Measurements from ENCODE around the gene MPZL3.

MPZL3 gene

DNA sequence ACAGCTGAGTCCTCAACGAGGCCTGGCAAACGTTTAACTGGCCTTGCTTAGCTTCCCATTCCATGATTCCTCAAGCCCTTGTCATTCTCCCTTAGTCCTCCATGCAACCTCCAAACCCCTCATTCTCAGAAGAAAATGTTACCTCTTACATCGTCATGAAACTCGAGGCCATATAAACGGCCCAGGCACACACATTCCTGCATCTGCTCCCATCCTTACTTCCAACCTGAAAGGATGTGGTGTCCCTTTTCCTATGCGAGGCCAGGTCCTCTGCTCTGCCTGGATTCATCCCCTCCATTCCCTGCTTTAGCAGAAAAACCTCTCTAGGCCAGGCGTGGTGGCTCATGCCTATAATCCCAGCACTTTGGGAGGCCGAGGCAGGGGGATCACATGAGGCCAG is 9.0 kb downstream of the MPZL3 start:
- no peaks in the 10 kb centered on the region for H3K9me3 ChIP-seq (ENCODE audit: insufficient read depth, low read depth, low read length)
- H3K4me1 ChIP-seq (ENCODE audit: insufficient read depth, low read length) = 0 out of 2 replicates have a peak, but pooled peaks cover 8% of the 10 kb centered on the region
- H3K36me3 ChIP-seq (ENCODE audit: insufficient read depth, low read length) = no peaks in the 10 kb centered on the region
- 75% methylated on average over 7 of the region's 8 CpGs for WGBS
- no peak overlapping the region for H3K27ac ChIP-seq (ENCODE audit: low read depth, low read length)
- H3K4me3 ChIP-seq (ENCODE audit: low read length) = no peak overlapping the region
- H3K9ac ChIP-seq (ENCODE audit: low read depth, low read length) = no peak overlapping the region
- H3K27me3 ChIP-seq (ENCODE audit: insufficient read depth, low read length) = peaks cover 28% of the 10 kb centered on the region

GRCh38 chr11:118241764-118242098 is 10.4 kb downstream of the MPZL3 start:
- peaks cover 15% of the 10 kb centered on the region for H3K27me3 ChIP-seq (ENCODE audit: insufficient read depth, low read length)
- H3K36me3 ChIP-seq (ENCODE audit: insufficient read depth, low read length) = no peaks in the 10 kb centered on the region
- no peak overlapping the region for H3K9ac ChIP-seq (ENCODE audit: low read depth, low read length)
- H3K4me1 ChIP-seq (ENCODE audit: insufficient read depth, low read length) = 0 out of 2 replicates have a peak, but pooled peaks cover 8% of the 10 kb centered on the region
- no peak overlapping the region for H3K27ac ChIP-seq (ENCODE audit: low read depth, low read length)
- no peaks in the 10 kb centered on the region for H3K9me3 ChIP-seq (ENCODE audit: insufficient read depth, low read depth, low read length)
- WGBS = 82% methylated on average over 1 of the region's 1 CpG
- no peak overlapping the region for H3K4me3 ChIP-seq (ENCODE audit: low read length)

GRCh38 chr11:118240999-118241763 is 11.0 kb downstream of the MPZL3 start:
- 92% methylated on average over 9 of the region's 9 CpGs for WGBS
- Histone ChIP-seq H3K9me3 (ENCODE audit: insufficient read depth, low read depth, low read length) (no peaks in the 10 kb centered on the region), H3K27ac (ENCODE audit: low read depth, low read length) (no peak overlapping the region), H3K27me3 (ENCODE audit: insufficient read depth, low read length) (peaks cover 13% of the 10 kb centered on the region), H3K4me3 (ENCODE audit: low read length) (no peak overlapping the region), H3K4me1 (ENCODE audit: insufficient read depth, low read length) (0 out of 2 replicates have a peak, but pooled peaks cover 8% of the 10 kb centered on the region), H3K36me3 (ENCODE audit: insufficient read depth, low read length) (no peaks in the 10 kb centered on the region), H3K9ac (ENCODE audit: low read depth, low read length) (no peak overlapping the region)

DNA sequence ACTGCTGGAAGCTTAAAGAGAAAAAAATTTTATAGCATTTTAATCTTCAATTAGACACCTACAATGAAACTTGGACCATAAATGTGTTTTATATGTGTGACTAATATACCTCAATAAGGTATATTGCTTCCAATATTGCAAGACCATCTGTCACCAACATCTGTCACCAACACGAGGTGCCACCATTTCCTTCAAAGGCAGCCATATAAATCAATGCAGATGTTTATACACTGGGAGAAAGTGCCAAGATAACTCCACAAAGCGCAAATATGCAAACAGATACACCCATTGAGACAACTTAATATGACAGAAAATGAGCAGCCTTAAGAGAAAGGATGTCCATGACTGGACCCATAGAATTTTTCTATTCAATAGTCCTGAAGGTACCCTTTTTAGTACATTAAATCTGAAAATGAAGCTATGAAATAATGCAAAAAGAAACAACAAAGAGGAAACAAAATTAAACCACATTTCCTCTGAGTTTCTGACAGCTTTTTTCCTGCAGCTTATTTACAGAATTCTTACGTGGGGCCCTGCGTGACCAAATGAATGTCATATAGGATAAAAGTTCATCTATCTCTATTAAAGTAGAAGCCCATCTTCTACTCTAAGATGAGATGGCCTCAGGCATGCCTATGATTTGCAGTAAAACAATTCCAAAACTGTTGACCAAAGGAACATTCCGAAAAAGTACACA is 12.5 kb downstream of the MPZL3 start:
- H3K4me1 ChIP-seq (ENCODE audit: insufficient read depth, low read length) = 0 out of 2 replicates have a peak, but pooled peaks cover 8% of the 10 kb centered on the region

DNA sequence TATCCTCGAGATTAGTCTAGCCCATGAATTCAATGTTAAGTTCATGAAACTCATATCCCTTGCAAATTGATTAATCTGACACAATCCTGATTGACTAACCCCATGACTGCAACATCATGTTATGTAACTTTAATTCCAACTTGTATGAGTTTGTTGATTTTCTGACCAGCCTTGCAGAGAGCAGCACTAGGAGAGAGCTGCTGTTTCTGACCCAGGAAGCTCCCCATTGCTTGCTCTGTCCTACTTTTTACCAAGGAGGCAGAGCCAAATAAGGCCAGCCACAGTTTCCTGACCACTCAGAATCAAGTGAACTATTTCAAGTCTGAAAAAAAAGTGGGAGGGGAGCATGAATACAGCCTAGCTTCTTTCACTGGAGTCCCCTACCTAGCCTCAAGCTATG is 13.2 kb downstream of the MPZL3 start:
- Histone ChIP-seq H3K27me3 (ENCODE audit: insufficient read depth, low read length) (no peaks in the 10 kb centered on the region), H3K4me3 (ENCODE audit: low read length) (no peak overlapping the region), H3K9me3 (ENCODE audit: insufficient read depth, low read depth, low read length) (no peaks in the 10 kb centered on the region), H3K27ac (ENCODE audit: low read depth, low read length) (no peak overlapping the region), H3K36me3 (ENCODE audit: insufficient read depth, low read length) (no peaks in the 10 kb centered on the region), H3K4me1 (ENCODE audit: insufficient read depth, low read length) (0 out of 2 replicates have a peak, but pooled peaks cover 8% of the 10 kb centered on the region), H3K9ac (ENCODE audit: low read depth, low read length) (no peak overlapping the region)
- WGBS = 91% methylated on average over 1 of the region's 1 CpG

More for the DNA sequence above, 12.5 kb downstream of the MPZL3 start:
- H3K36me3 ChIP-seq (ENCODE audit: insufficient read depth, low read length) = no peaks in the 10 kb centered on the region
- no peak overlapping the region for H3K4me3 ChIP-seq (ENCODE audit: low read length)
- H3K27ac ChIP-seq (ENCODE audit: low read depth, low read length) = no peak overlapping the region
- no peaks in the 10 kb centered on the region for H3K9me3 ChIP-seq (ENCODE audit: insufficient read depth, low read depth, low read length)
- 0 out of 2 replicates have a peak, but pooled peaks cover 4% of the 10 kb centered on the region for H3K27me3 ChIP-seq (ENCODE audit: insufficient read depth, low read length)
- H3K9ac ChIP-seq (ENCODE audit: low read depth, low read length) = no peak overlapping the region
- WGBS = 93% methylated on average over 5 of the region's 5 CpGs

DNA sequence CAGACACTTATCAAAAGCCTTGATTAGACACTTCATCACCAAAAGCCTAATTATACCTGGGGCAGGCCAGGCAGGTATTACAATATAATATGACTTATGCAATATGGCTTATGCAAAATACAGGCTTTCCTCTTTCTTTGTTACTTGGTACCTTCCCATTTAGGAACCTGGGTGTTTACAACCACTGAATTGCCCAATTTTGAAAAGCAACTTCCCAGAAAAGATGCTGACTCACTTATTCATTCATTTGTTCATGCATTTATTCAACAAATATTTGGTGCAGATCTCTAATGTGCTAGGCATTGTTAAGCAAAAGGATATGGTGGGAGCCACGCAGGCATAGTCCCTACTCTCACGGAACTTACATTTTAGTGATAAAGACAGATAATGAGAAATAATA is 13.7 kb downstream of the MPZL3 start:
- H3K27ac ChIP-seq (ENCODE audit: low read depth, low read length) = no peak overlapping the region
- 81% methylated on average over 2 of the region's 2 CpGs for WGBS
- H3K4me1 ChIP-seq (ENCODE audit: insufficient read depth, low read length) = 0 out of 2 replicates have a peak, but pooled peaks cover 8% of the 10 kb centered on the region

DNA sequence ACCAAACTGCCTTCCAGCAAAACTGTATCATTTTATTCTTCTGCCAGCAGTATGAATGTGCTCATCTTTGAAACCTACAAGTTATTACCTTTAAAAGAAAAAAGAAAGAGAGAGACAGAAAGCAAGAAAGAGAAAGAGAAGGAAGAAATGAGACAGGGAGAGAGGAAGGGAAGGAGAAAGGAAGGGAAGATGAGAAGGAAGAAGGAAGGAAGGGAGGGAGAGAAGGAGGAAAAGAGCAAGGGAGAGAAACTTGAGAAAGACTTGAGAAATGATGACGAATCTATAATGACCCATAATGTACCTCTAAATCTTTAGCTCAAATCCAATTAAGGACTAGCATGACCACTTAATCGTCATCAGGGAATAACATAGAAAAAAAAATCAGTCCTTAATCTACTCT is 16.0 kb downstream of the MPZL3 start:
- H3K27me3 ChIP-seq (ENCODE audit: insufficient read depth, low read length) = no peaks in the 10 kb centered on the region

More for the DNA sequence above, 13.7 kb downstream of the MPZL3 start:
- H3K36me3 ChIP-seq (ENCODE audit: insufficient read depth, low read length) = no peaks in the 10 kb centered on the region
- H3K27me3 ChIP-seq (ENCODE audit: insufficient read depth, low read length) = no peaks in the 10 kb centered on the region
- no peaks in the 10 kb centered on the region for H3K9me3 ChIP-seq (ENCODE audit: insufficient read depth, low read depth, low read length)
- no peak overlapping the region for H3K4me3 ChIP-seq (ENCODE audit: low read length)
- no peak overlapping the region for H3K9ac ChIP-seq (ENCODE audit: low read depth, low read length)

GRCh38 chr11:118234833-118235232 is 17.3 kb downstream of the MPZL3 start:
- H3K4me3 ChIP-seq (ENCODE audit: low read length) = no peak overlapping the region
- H3K27ac ChIP-seq (ENCODE audit: low read depth, low read length) = no peak overlapping the region
- whole genome bisulfite sequencing = 96% methylated on average over 4 of the region's 5 CpGs
- no peaks in the 10 kb centered on the region for H3K36me3 ChIP-seq (ENCODE audit: insufficient read depth, low read length)
- H3K9ac ChIP-seq (ENCODE audit: low read depth, low read length) = no peak overlapping the region
- H3K27me3 ChIP-seq (ENCODE audit: insufficient read depth, low read length) = no peaks in the 10 kb centered on the region
- H3K4me1 ChIP-seq (ENCODE audit: insufficient read depth, low read length) = 0 out of 2 replicates have a peak, but pooled peaks cover 8% of the 10 kb centered on the region
- no peaks in the 10 kb centered on the region for H3K9me3 ChIP-seq (ENCODE audit: insufficient read depth, low read depth, low read length)

More for the DNA sequence above, 16.0 kb downstream of the MPZL3 start:
- 0 out of 2 replicates have a peak, but pooled peaks cover 8% of the 10 kb centered on the region for H3K4me1 ChIP-seq (ENCODE audit: insufficient read depth, low read length)
- H3K9ac ChIP-seq (ENCODE audit: low read depth, low read length) = no peak overlapping the region
- no peak overlapping the region for H3K27ac ChIP-seq (ENCODE audit: low read depth, low read length)
- 87% methylated on average over 2 of the region's 2 CpGs for WGBS
- no peaks in the 10 kb centered on the region for H3K36me3 ChIP-seq (ENCODE audit: insufficient read depth, low read length)
- H3K9me3 ChIP-seq (ENCODE audit: insufficient read depth, low read depth, low read length) = no peaks in the 10 kb centered on the region
- H3K4me3 ChIP-seq (ENCODE audit: low read length) = no peak overlapping the region

GRCh38 chr11:118233850-118234249 is 18.3 kb downstream of the MPZL3 start:
- Histone ChIP-seq H3K4me1 (ENCODE audit: insufficient read depth, low read length) (0 out of 2 replicates have a peak, but pooled peaks cover 3% of the 10 kb centered on the region), H3K9ac (ENCODE audit: low read depth, low read length) (no peak overlapping the region), H3K4me3 (ENCODE audit: low read length) (no peak overlapping the region), H3K27me3 (ENCODE audit: insufficient read depth, low read length) (no peaks in the 10 kb centered on the region), H3K9me3 (ENCODE audit: insufficient read depth, low read depth, low read length) (no peaks in the 10 kb centered on the region), H3K27ac (ENCODE audit: low read depth, low read length) (no peak overlapping the region), H3K36me3 (ENCODE audit: insufficient read depth, low read length) (no peaks in the 10 kb centered on the region)
- WGBS = 95% methylated on average over 1 of the region's 1 CpG

- H3K4me1 ChIP-seq (ENCODE audit: insufficient read depth, low read length) = no peaks in the 10 kb centered on the region
- 87% methylated on average over 5 of the region's 5 CpGs for WGBS
- no peak overlapping the region for H3K4me3 ChIP-seq (ENCODE audit: low read length)
Observed at GRCh38 chr11:118233377-118233776, 18.8 kb downstream of the MPZL3 start.

GRCh38 chr11:118232659-118233058 is 19.5 kb downstream of the MPZL3 start:
- Histone ChIP-seq H3K4me3 (ENCODE audit: low read length) (no peak overlapping the region), H3K9ac (ENCODE audit: low read depth, low read length) (no peak overlapping the region), H3K36me3 (ENCODE audit: insufficient read depth, low read length) (no peaks in the 10 kb centered on the region), H3K4me1 (ENCODE audit: insufficient read depth, low read length) (no peaks in the 10 kb centered on the region), H3K27me3 (ENCODE audit: insufficient read depth, low read length) (no peaks in the 10 kb centered on the region), H3K27ac (ENCODE audit: low read depth, low read length) (no peak overlapping the region), H3K9me3 (ENCODE audit: insufficient read depth, low read depth, low read length) (no peaks in the 10 kb centered on the region)
- 83% methylated on average over 1 of the region's 1 CpG for WGBS

More at GRCh38 chr11:118233377-118233776, 18.8 kb downstream of the MPZL3 start:
- Histone ChIP-seq H3K9ac (ENCODE audit: low read depth, low read length) (no peak overlapping the region), H3K27ac (ENCODE audit: low read depth, low read length) (no peak overlapping the region), H3K27me3 (ENCODE audit: insufficient read depth, low read length) (no peaks in the 10 kb centered on the region), H3K9me3 (ENCODE audit: insufficient read depth, low read depth, low read length) (no peaks in the 10 kb centered on the region), H3K36me3 (ENCODE audit: insufficient read depth, low read length) (no peaks in the 10 kb centered on the region)

All from HUES64 (cell line).